ENCODE measurements around the gene MT1G.
"Not testable (repeated sequence)": the region's sequence is repeated elsewhere in the genome, so short reads cannot be mapped to it uniquely, and the experiment has no call there.

Gene MT1G

GRCh38 chr16:56665286-56666261 lies 2.3 kb downstream of the MT1G start:
- not testable (repeated sequence) for DNase-seq (ENCODE audit: low read depth)

- DNase-seq (ENCODE audit: low read depth), result no peak
Observed at GRCh38 chr16:56664506-56664905, 3.4 kb downstream of the MT1G start.

DNA sequence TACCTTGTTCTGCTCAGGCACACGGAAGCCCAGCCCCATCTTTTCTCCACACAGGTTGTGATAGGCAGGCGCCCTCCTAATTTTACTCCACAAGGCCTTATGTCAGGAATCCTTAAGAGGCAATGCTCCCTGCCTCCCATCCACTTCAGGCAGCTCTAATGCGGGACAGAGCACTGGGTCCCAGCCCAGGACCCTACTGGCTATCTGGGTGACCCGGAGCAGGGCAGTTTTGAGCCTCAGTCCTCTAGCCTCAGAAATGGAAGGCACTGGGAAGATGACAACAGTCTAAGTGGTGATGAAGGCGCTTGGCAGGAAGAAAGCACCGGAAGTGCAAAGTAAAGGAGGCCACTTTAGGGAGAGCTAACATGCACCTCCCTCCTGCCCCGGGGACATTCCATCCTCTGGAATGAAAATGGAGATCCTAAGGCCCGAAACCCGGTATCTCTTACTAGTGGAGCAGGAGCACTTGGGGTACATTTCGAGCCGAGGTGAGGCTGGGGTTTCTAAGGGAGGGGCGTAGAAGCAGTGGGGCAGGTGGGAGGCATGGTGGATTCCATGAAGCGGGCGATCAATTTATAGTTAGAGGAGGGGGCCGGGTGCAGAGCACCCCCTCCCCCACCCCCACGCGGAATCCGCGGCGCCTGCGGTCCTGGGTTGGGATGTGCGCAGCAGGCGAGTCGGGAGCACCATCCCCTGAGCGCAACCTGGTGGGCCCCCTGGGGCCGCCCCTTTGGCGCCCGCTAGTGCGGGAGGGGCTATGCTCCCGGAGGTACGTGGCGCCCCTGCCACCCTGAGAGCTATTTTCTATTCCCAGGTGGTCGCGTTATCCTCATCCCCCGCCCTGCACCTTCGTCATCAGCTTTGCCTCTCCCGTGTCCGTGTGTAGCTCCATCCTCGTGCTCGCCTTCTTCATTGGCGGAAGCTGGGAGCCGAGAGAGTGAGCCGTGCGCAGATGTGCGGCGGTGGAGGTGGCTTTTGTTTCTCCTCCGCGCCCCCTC lies 5.2 kb downstream of the MT1G start:
- no peak for DNase-seq (ENCODE audit: low read depth)

DNA sequence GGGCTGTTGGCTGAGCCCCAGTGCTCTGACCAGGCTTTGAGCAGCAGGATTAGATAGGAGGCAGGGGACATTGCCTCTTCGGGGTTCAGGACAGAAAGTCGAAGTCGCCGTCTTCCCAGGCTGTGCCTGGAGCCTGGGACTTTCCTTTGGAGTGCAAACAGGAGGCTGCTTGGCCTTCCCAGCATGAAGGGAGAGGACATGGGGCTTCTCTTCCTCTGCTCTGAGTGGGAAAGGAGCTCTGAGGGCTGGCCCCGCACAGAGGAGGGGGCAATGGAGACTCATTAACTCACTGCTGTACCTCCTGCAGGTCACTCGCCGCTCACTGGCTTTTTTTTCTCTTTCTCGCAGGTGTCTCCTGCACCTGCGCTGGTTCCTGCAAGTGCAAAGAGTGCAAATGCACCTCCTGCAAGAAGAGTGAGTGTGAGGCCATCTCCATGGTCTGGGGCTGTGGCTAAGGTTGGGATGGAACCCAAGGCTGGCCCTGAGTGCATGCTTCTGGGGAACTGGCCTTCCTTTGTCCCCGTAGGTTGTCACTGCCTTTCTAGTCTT lies 9.5 kb downstream of the MT1G start:
- DNase-seq (ENCODE audit: low read depth), result no peak

DNA sequence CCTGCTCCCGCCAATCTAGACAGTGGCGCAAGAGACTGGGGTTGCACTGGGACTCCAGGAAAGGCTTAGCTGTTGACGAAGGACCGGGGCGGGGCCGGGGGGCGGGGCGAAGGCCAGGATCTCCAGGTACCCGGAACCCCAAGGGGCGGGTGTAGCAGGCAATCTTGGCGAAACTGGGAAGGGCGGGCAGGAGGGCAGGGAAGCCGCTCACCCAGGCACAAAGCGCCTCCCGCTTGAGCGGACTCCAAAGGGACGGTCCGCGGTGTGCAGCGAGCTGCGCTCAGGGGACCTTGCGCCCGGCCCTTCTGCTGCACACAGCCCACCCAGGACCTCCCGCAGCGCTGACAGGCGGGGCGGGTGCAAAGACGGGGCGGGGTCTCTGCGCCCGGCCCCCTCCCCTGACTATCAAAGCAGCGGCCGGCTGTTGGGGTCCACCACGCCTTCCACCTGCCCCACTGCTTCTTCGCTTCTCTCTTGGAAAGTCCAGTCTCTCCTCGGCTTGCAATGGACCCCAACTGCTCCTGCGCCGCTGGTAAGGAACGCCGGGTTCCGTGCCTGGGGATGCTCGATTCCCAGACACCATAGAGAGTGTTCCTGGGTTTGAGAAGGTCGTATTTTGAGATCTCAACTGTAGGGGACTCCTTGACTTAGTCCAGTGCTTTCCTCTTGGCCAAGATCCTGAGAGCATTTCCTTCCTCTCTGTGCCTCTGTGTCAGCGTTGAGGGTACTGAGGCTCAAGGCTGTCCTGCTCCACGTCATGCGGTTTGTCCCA lies 10.1 kb downstream of the MT1G start, which contains the start of gene MT1F:
Gene MT1F, plus strand, starts transcription at position 405 of the 772 bp plus-strand sequence. Its CDS starts 100 bp downstream, at position 505.
- no peak for DNase-seq (ENCODE audit: low read depth)

DNA sequence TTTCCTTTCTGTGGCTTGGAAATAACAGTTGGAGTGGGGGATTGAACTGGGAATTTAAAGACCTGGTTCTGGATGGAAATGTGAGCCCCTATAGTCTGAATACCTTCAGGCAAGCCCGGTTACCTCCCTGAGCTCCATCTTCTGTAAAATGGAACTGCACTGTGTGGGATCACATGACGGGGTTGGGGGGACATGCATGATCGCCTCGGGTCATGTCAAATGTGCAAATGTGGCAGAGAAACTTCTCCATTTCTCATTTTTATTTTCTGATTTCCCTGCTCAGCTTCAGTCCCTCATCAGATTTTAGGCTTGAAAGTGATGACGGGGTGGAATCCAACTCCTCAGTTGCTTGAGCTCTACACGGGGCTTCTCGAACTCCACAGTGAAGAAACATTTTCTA lies 14.6 kb downstream of the MT1G start:
- DNase-seq (ENCODE audit: low read depth), result no peak

DNA sequence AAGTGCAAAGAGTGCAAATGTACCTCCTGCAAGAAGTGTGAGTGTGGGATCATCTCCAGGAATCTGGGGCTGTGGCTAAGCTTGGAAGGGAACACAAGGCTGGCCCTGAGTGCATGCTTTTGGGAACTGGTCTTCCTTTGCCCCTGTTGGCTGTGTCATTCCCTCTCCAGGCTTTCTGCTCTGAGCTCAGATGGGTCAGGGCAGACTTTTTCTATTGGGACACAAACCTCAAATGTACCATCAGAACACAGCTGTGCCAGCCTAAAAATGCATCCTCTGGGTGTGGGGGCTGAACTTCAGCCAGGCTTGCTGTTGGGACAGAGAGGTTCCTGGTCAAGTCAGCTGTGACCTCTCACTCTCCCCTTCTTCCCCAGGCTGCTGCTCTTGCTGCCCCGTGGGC lies 15.3 kb downstream of the MT1G start:
- no peak for DNase-seq (ENCODE audit: low read depth)

- DNase-seq (ENCODE audit: low read depth), result no peak
Observed at GRCh38 chr16:56651586-56651985, 16.3 kb downstream of the MT1G start, which contains the start of gene MT1B. Gene MT1B, plus strand, starts transcription at chr16:56651886. Its CDS starts 68 bp downstream, at chr16:56651954.

DNA sequence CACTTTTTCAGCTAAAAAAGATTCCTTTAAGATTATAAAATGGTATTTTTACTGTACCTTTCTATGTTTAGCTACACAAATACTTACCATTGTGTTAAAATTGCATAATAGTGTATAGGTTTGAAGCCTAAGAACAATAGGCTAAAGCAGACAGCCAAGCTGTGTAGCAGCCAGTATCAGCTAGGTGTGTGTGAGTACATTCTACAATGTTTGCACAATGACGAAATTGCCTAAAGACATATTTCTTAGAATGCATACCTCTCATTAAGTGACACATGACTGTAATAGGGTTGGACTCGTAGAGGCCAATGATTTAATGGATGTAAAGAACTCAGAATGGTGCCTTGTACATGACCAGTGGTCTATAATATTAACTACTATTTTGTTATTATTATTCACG lies 18.0 kb downstream of the MT1G start:
- no peak for DNase-seq (ENCODE audit: low read depth)

DNA sequence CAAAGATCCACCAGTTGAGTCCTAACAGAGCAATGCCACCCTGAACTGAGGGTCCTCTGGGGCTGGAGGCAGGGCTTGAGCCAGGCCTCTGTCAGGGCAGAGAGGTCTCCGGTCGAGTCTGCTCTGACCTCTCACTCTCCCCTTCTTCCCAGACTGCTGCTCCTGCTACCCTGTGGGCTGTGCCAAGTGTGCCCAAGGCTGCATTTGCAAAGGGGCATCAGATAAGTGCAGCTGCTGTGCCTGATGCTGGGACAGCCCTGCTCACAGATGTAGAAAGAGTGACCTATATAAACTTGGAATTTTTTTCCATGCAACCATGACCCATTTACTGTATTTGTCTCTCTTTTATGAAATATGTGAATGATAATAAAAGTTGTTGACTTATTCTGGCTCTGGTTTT lies 18.6 kb downstream of the MT1G start:
- DNase-seq (ENCODE audit: low read depth), result no peak

DNA sequence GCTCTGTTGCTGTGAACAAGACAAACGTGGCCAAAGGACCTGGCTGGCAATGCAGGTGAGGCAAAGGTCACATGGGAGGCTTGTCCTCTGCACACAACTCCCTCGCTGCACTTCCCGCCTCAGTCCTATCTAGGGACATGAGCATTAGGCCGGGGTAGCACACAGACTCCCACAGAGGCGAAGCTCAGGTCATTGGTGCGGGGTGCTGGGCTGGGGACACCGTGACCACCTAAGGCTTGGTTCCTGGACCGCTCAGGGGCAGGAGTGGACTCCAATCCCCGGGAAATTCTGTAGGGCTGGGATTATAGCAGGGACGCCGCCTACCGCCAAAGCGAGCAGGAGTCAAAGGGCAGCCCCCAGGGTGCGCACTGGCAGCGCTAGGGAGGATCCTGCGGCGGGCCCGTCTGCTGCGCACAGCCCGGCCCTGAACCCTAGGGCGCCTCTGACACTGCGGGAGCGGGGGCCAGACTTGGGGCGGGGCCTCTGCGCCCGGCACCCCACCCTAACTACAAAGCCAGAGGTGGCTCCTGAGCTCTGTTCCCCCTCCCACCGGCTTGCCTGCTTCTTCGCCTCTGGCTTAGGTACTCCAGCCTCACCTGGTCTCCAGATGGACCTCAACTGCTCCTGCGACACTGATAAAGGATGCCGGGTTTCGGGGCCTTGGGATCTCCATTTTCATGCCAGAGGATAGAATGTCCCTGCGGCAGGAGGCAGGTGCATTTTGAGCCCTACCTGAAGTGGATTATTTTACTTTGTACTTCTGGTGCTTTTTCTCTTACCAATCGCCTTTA lies 20.0 kb downstream of the MT1G start:
- DNase-seq (ENCODE audit: low read depth), result no peak

DNA sequence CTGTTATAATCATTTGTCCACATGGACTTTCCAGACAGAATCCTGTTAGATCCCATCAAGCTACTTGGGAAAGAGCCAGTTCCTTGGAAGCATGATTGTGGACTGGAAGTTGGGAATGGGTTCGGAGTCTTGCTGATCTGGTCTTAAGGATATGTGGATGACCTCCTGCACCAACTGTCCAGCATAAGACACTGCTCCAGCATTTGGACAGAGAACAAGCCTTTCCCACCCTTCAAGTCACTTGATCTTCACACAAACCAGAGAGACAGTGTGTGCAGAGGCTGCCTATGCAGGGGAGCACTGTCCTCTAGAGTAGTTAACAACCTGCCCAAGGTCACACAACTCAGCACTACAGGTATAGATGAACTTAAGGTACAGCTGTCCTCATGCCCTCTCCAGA lies 22.0 kb downstream of the MT1G start:
- DNase-seq (ENCODE audit: low read depth), result no peak

- DNase-seq (ENCODE audit: low read depth), result no peak
Observed at GRCh38 chr16:56645311-56645710, 22.6 kb downstream of the MT1G start.

DNA sequence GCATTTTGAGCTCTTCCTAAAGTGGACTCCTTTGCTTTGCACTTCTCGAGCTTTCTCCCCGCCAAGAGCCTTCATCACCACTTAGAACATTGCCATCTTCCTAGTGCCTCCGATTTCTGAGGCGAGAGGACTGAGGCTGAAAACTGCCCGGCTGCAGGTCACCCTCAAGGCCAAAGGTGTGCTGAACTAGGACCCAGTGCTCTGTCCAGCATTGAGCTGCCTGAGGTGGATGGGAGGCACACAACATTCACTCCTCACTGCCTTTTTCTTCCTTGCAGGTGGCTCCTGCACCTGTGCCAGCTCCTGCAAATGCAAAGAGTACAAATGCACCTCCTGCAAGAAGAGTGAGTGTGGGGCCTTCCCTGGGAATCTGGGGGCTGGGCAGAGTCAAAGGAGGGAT lies 24.0 kb downstream of the MT1G start:
- no peak for DNase-seq (ENCODE audit: low read depth)

DNA sequence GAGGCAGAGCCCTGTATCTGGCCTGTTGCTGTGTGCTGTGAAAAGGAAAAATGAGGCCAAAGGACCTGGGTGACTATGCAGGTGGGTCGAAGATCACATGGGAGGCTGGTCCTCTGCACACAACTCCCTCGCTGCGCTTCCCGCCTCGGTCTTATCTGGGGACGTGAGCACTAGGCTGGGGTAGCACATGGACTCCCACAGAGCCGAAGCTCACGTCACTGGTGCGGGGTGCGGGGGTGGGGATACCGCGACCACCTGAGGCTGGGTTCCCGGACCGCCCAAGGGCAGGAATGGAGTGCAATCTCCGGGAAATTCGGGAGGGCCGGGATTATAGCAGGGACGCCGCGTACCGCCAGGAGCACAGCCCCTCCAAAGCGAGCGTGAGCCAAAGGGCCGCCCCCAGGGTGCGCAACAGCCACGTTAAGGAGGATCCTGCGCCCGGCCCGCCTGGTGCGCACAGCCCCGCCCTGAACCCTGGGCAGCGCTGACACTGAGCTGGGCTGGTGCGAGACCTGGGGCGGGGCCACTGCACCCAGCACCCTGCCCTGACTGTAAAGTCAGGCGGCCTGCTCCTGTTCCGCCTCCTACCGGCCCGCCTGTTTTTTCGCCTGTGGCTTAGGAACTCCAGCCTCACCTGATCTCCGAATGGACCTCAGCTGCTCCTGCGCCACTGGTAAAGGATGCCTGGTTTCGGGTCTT lies 24.6 kb downstream of the MT1G start:
- no peak for DNase-seq (ENCODE audit: low read depth)

DNA sequence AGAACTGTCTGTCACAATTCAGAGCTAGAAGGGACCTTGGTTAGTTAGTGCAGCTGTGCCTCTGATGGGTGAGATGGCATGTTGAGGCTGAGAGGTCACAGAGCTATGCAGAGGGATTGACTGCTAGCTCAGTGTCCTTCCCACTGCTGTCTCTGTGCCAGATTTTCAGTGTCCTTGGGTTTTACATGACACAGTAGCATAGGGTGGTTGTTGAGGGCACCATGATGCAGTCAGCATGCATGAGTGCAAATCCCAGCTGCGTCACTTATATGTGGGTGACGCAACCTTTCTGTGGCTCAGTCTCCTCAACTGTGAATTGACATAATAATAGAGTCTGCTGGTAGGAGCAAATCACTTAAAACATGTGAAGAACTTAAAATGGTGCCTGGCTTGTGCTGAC lies 26.7 kb downstream of the MT1G start:
- DNase-seq (ENCODE audit: low read depth), result no peak

GRCh38 chr16:56640076-56640475 lies 27.8 kb downstream of the MT1G start:
- no peak for DNase-seq (ENCODE audit: low read depth)

GRCh38 chr16:56639045-56639444 lies 28.8 kb downstream of the MT1G start:
- DNase-seq (ENCODE audit: low read depth), result no peak

GRCh38 chr16:56637814-56638750 lies 29.8 kb downstream of the MT1G start, which contains the start of gene MT1A:
Gene MT1A, plus strand, starts transcription at chr16:56638666. Its CDS starts 73 bp downstream, at chr16:56638739.
- DNase-seq (ENCODE audit: low read depth), result no peak

Measured in GM04503 (cell line).